K562 (cell line): ENCODE measurements around the gene CDC45. TPM values are rescaled to one million over a fixed set of nuclear protein-coding genes. Genes with fewer than 3 reads are reported as not detected.

Experiments
- DIDO1 ChIP-seq: fragments of 450-650 bp; IDR thresholded peaks from 2 replicates; pipeline ENCODE4 v1.6.1; 2016; ENCODE audit warnings: low read depth, missing biosample characterization, missing genetic modification characterization
- FIP1L1 ChIP-seq: fragments of 200-400 bp; formaldehyde crosslinking; IDR thresholded peaks from 2 replicates; pipeline ENCODE4 v1.6.1; 2018; ENCODE audit warnings: mild to moderate bottlenecking, low read depth, low read length; ENCODE audit not compliant: poor library complexity, severe bottlenecking
- HMGN3 ChIP-seq: IDR thresholded peaks from 2 replicates; pipeline ENCODE4 v1.6.1; 2011; ENCODE audit warnings: borderline replicate concordance, low read depth, mild to moderate bottlenecking, mixed read lengths, low read length; ENCODE audit not compliant: insufficient read length; ENCODE audit errors: extremely low read depth
- MCM2 ChIP-seq: fragments of 450-650 bp; IDR thresholded peaks from 2 replicates; pipeline ENCODE4 v1.6.1; 2017; ENCODE audit warnings: low read depth, mild to moderate bottlenecking
- ZNF175 ChIP-seq: fragments of 200-800 bp; sonication (Bioruptor generic); IDR thresholded peaks from 2 replicates; pipeline ENCODE4 v1.6.1; 2016; ENCODE audit warnings: low read depth, mild to moderate bottlenecking, missing genetic modification characterization, missing compliant biosample characterization
- ZNF311 ChIP-seq: fragments of 250-450 bp; sonication (Bioruptor Pico); IDR thresholded peaks from 2 replicates; pipeline ENCODE4 v1.4.0; 2020; ENCODE audit warnings: mild to moderate bottlenecking, moderate library complexity
- polyA plus RNA-seq, 8 experiments: library from polyadenylated mRNA; depleted of rRNA in 4 of 8; stranded (reverse) in 5 of 8; unstranded in 3 of 8; fragments of >200 nt; fragmentation: Nextera tagmentation in 2 of 8; fragmentation: Illumina TruSeq in 1 of 8; extraction: Ambion mirVana in 2 of 8; extraction: Trizol in 1 of 8; gene quantifications; 2 replicates each; pipeline versions ENCODE4 v1.2.1 to v1.2.3, GENCODE V29; 2011 to 2014; ENCODE audit warnings: inconsistent platforms in 1 of 8, missing spikeins in 1 of 8
- total RNA-seq, 7 experiments: library from RNA; depleted of rRNA in 6 of 7; stranded (reverse); fragments of >200 nt in 6 of 7; fragmentation: Illumina TruSeq in 2 of 7; extraction: Trizol in 2 of 7; gene quantifications; 2 replicates each; pipeline versions ENCODE4 v1.2.1 to v1.2.3, GENCODE V29; 2011 to 2021; ENCODE audit warnings: low replicate concordance in 1 of 7
- TF ChIP-seq, protein P1 (sequence below): sonication (generic); formaldehyde crosslinking; IDR thresholded peaks from 2 replicates; pipeline ENCODE4 v1.8.1; 2023; ENCODE audit warnings: mild to moderate bottlenecking, missing genetic modification reagents
- TF ChIP-seq, protein P2 (sequence below): fragments of 450-650 bp; conservative IDR thresholded peaks from 2 replicates; pipeline ENCODE4 v1.6.1; 2016; ENCODE audit warnings: missing genetic modification characterization, low read depth, mild to moderate bottlenecking, missing compliant biosample characterization, moderate library complexity
- TF ChIP-seq, protein P3 (sequence below): IDR thresholded peaks from 3 replicates; pipeline ENCODE4 v1.6.1; 2011; ENCODE audit warnings: borderline replicate concordance, mild to moderate bottlenecking; ENCODE audit not compliant: insufficient read length, insufficient read depth
- TF ChIP-seq, protein P4 (sequence below): fragments of 250-450 bp; sonication (Bioruptor Pico); IDR thresholded peaks from 2 replicates; pipeline ENCODE4 v1.4.0; 2020
- TF ChIP-seq, protein P5 (sequence below), 2 experiments: IDR thresholded peaks in 1 of 2; conservative IDR thresholded peaks in 1 of 2; 2 replicates each; pipeline ENCODE4 v1.6.1; 2016; ENCODE audit warnings: low read depth in 2 of 2, mild to moderate bottlenecking in 1 of 2, missing compliant biosample characterization in 1 of 2, missing genetic modification characterization in 1 of 2, moderate library complexity in 1 of 2

Gene CDC45
- total and polyA plus RNA-seq, 9 of the 15 experiments (the other 6 are each of a cell fraction or from before 2014, with no cell fraction given): 251 to 580 (median 410) TPM

DNA sequence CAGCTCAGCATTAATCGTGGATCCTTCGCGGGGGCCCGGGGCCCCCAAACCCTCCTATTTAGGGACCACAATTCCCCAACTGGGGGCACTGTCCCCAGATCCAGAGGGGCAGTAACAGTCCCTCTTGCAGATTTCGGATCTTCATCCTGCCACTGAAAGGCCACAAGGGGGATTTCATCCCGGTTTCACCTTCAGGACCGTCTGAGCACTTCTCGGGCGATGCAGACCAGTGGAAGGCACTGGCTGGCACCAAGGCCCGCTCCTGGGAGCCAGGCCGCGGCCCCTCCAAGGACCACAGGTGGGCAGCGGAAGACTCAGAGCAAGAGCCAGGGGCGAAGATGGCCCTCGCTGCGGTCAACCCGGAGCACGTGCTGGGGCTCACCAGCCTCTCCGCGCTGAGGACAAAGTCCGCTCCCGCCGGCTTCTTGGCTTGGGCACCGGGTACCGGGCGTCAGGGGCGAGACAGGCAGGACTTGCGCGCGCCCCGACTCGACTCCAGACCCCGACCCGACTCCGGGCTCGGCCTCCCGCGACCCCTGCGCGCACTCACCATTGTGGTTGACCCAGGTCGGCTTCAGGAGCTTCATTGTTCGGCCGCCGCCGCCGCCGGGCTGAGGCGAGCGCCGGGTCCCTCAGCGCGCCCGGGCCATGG is 48.7 kb upstream of the CDC45 start (continued):
- TF ChIP-seq, protein P1, sequence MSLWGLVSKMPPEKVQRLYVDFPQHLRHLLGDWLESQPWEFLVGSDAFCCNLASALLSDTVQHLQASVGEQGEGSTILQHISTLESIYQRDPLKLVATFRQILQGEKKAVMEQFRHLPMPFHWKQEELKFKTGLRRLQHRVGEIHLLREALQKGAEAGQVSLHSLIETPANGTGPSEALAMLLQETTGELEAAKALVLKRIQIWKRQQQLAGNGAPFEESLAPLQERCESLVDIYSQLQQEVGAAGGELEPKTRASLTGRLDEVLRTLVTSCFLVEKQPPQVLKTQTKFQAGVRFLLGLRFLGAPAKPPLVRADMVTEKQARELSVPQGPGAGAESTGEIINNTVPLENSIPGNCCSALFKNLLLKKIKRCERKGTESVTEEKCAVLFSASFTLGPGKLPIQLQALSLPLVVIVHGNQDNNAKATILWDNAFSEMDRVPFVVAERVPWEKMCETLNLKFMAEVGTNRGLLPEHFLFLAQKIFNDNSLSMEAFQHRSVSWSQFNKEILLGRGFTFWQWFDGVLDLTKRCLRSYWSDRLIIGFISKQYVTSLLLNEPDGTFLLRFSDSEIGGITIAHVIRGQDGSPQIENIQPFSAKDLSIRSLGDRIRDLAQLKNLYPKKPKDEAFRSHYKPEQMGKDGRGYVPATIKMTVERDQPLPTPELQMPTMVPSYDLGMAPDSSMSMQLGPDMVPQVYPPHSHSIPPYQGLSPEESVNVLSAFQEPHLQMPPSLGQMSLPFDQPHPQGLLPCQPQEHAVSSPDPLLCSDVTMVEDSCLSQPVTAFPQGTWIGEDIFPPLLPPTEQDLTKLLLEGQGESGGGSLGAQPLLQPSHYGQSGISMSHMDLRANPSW: peak; percentile 96
- TF ChIP-seq, protein P2, sequence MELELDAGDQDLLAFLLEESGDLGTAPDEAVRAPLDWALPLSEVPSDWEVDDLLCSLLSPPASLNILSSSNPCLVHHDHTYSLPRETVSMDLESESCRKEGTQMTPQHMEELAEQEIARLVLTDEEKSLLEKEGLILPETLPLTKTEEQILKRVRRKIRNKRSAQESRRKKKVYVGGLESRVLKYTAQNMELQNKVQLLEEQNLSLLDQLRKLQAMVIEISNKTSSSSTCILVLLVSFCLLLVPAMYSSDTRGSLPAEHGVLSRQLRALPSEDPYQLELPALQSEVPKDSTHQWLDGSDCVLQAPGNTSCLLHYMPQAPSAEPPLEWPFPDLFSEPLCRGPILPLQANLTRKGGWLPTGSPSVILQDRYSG (tag): no peak
- TF ChIP-seq, protein P3, sequence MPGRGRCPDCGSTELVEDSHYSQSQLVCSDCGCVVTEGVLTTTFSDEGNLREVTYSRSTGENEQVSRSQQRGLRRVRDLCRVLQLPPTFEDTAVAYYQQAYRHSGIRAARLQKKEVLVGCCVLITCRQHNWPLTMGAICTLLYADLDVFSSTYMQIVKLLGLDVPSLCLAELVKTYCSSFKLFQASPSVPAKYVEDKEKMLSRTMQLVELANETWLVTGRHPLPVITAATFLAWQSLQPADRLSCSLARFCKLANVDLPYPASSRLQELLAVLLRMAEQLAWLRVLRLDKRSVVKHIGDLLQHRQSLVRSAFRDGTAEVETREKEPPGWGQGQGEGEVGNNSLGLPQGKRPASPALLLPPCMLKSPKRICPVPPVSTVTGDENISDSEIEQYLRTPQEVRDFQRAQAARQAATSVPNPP: no peak
- TF ChIP-seq FIP1L1: no peak
- TF ChIP-seq MCM2: no peak
- TF ChIP-seq, protein P4, sequence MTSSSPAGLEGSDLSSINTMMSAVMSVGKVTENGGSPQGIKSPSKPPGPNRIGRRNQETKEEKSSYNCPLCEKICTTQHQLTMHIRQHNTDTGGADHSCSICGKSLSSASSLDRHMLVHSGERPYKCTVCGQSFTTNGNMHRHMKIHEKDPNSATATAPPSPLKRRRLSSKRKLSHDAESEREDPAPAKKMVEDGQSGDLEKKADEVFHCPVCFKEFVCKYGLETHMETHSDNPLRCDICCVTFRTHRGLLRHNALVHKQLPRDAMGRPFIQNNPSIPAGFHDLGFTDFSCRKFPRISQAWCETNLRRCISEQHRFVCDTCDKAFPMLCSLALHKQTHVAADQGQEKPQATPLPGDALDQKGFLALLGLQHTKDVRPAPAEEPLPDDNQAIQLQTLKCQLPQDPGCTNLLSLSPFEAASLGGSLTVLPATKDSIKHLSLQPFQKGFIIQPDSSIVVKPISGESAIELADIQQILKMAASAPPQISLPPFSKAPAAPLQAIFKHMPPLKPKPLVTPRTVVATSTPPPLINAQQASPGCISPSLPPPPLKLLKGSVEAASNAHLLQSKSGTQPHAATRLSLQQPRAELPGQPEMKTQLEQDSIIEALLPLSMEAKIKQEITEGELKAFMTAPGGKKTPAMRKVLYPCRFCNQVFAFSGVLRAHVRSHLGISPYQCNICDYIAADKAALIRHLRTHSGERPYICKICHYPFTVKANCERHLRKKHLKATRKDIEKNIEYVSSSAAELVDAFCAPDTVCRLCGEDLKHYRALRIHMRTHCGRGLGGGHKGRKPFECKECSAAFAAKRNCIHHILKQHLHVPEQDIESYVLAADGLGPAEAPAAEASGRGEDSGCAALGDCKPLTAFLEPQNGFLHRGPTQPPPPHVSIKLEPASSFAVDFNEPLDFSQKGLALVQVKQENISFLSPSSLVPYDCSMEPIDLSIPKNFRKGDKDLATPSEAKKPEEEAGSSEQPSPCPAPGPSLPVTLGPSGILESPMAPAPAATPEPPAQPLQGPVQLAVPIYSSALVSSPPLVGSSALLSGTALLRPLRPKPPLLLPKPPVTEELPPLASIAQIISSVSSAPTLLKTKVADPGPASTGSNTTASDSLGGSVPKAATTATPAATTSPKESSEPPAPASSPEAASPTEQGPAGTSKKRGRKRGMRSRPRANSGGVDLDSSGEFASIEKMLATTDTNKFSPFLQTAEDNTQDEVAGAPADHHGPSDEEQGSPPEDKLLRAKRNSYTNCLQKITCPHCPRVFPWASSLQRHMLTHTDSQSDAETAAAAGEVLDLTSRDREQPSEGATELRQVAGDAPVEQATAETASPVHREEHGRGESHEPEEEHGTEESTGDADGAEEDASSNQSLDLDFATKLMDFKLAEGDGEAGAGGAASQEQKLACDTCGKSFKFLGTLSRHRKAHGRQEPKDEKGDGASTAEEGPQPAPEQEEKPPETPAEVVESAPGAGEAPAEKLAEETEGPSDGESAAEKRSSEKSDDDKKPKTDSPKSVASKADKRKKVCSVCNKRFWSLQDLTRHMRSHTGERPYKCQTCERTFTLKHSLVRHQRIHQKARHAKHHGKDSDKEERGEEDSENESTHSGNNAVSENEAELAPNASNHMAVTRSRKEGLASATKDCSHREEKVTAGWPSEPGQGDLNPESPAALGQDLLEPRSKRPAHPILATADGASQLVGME (CRISPR knock-in tag): peak; percentile 68; the same call in 1 of the 2 replicates
- TF ChIP-seq DIDO1 (tag): peak; percentile 46; the same call in 1 of the 2 replicates
- no peak for TF ChIP-seq HMGN3
- TF ChIP-seq, protein P5, sequence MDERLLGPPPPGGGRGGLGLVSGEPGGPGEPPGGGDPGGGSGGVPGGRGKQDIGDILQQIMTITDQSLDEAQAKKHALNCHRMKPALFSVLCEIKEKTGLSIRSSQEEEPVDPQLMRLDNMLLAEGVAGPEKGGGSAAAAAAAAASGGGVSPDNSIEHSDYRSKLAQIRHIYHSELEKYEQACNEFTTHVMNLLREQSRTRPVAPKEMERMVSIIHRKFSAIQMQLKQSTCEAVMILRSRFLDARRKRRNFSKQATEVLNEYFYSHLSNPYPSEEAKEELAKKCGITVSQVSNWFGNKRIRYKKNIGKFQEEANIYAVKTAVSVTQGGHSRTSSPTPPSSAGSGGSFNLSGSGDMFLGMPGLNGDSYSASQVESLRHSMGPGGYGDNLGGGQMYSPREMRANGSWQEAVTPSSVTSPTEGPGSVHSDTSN (CRISPR knock-in tag; IDR thresholded peaks at IDR 0.05; ENCODE audit: low read depth): no peak
- TF ChIP-seq, protein P5 (tag; conservative IDR thresholded peaks at IDR 0.05; ENCODE audit: low read depth): no peak
- TF ChIP-seq ZNF311 (CRISPR knock-in tag): no peak
- no peak for TF ChIP-seq ZNF175 (CRISPR knock-in tag)
